Measurements from ENCODE around the gene COPE. TPM values are rescaled to one million over a fixed set of nuclear protein-coding genes. Genes with fewer than 3 reads are reported as not detected.

COPE gene
- total and polyA plus RNA-seq, 2 of the 4 experiments (the other 2 are of a cell fraction): 347 to 461 TPM

- peak overlapping the region; percentile 73 for H2BK5ac ChIP-seq (ENCODE audit: low read depth, low read length, poor library complexity, severe bottlenecking)
- no TSS peak for BruUV-seq (replicated peaks)
- H3K27ac ChIP-seq (ENCODE audit: insufficient read depth, low read length): peak overlapping the region; percentile 74
- H3K9ac ChIP-seq (ENCODE audit: low read depth, low read length): peak overlapping the region; percentile 92
- H4K91ac ChIP-seq (ENCODE audit: insufficient read depth, low read depth, low read length): peak overlapping the region; percentile 85
- peak overlapping the region; percentile 73 for H3K4me3 ChIP-seq (ENCODE audit: insufficient read depth, low read depth, low read length)
- H2AFZ ChIP-seq (replicated peaks; ENCODE audit: low read length, poor library complexity): peak overlapping the region; percentile 92
- H2BK20ac ChIP-seq (ENCODE audit: low read depth, low read length): no peak overlapping the region
- dilution Hi-C loops (cut with HindIII; ENCODE audit: low sequenced_read_pairs, unreplicated experiment): no loop called here
- no peaks in the 10 kb centered on the region for H3K9me3 ChIP-seq (ENCODE audit: control insufficient read depth, insufficient read depth, low read length)
- H3K4ac ChIP-seq (ENCODE audit: low read depth, low read length): peak overlapping the region; percentile 82
- intact Hi-C loops (cut with micrococcal nuclease): loop anchor here (1.0 kb wide), 1 partner anchor 46 kb away; no protein-coding TSS in a partner anchor
- 1% methylated on average over 18 of the region's 47 CpGs; no CpG with 5 or more reads in 1 of the 2 experiments for WGBS, 2 experiments (ENCODE audit: extremely low coverage in 2 of 2, insufficient read length in 1 of 2)
- in situ Hi-C loops (cut with MboI; ENCODE audit: low sequenced_read_pairs): loop anchor here (5.0 kb wide), 1 partner anchor 47 kb away; no protein-coding TSS in a partner anchor
- H3K23ac ChIP-seq (ENCODE audit: low read depth, low read length): peak overlapping the region; percentile 98
- H3K79me1 ChIP-seq (ENCODE audit: low read depth in 1 of 2, low read length in 2 of 2): peaks cover 13 to 43% of the 10 kb centered on the region in 2 experiments
- peak overlapping the region; percentile 56; the same call in 2 of the 3 replicates for H2BK15ac ChIP-seq (ENCODE audit: low read depth, low read length)
- H2AK9ac ChIP-seq (replicated peaks; ENCODE audit: low read depth, low read length, poor library complexity): peak overlapping the region; percentile 99
- POLR2A ChIA-PET (ENCODE audit: unreplicated experiment): no interaction called here
- H3K4me2 ChIP-seq (ENCODE audit: low read depth, low read length): peak overlapping the region; percentile 91
- H3K14ac ChIP-seq (replicated peaks; ENCODE audit: low read depth, low read length): peak overlapping the region; percentile 98
- H3K36me3 ChIP-seq (ENCODE audit: control insufficient read depth, insufficient read depth, low read length): peaks cover 18% of the 10 kb centered on the region
- peaks cover 16% of the 10 kb centered on the region; the same call in 1 of the 2 replicates for H4K20me1 ChIP-seq (ENCODE audit: insufficient read depth, low read length)
- H2BK120ac ChIP-seq (ENCODE audit: low read depth, low read length): peak overlapping the region; percentile 48
- peak overlapping the region; percentile 75 to 91 for H4K8ac ChIP-seq (ENCODE audit: low read depth in 2 of 2, low read length in 2 of 2)
- peak overlapping the region; percentile 54 for H4K5ac ChIP-seq (ENCODE audit: low read depth, low read length)
- no peaks in the 10 kb centered on the region for H3K27me3 ChIP-seq (ENCODE audit: control insufficient read depth, insufficient read depth, low read length)
- CTCF ChIA-PET: no interaction called here
- DNase-seq (peak; percentile 46), ATAC-seq (ENCODE audit: low read depth) (peak; percentile 62)
- H3K9me1 ChIP-seq (ENCODE audit: insufficient read depth, low read length): peaks cover 10% of the 10 kb centered on the region
- H3K18ac ChIP-seq (ENCODE audit: low read depth, low read length): peak overlapping the region; percentile 76
- TF ChIP-seq NFE2L2 (IDR thresholded peaks at IDR 0.05; ENCODE audit: low read depth, low read length): no peak
- no peak; the same call in 1 of the 2 replicates for TF ChIP-seq POLR2A (IDR thresholded peaks at IDR 0.05; ENCODE audit: low read depth, low read length)
- TF ChIP-seq MAZ (IDR thresholded peaks at IDR 0.05; ENCODE audit: borderline replicate concordance, low read depth, low read length): peak; percentile 51; the same call in 1 of the 2 replicates
- TF ChIP-seq RFX5 (IDR thresholded peaks at IDR 0.05; ENCODE audit: low read depth, low read length): no peak
- TF ChIP-seq CEBPB (IDR thresholded peaks at IDR 0.05; ENCODE audit: low read depth, low read length): no peak
- TF ChIP-seq RCOR1 (IDR thresholded peaks at IDR 0.05; ENCODE audit: insufficient replicate concordance, low read length): no peak
- peak; percentile 23; the same call in 1 of the 2 replicates for TF ChIP-seq MXI1 (IDR thresholded peaks at IDR 0.05; ENCODE audit: borderline replicate concordance, low read depth, low read length)
- no peak for TF ChIP-seq RAD21 (IDR thresholded peaks at IDR 0.05; ENCODE audit: low read length)
- H2AK5ac ChIP-seq (ENCODE audit: low read depth, low read length): peak overlapping the region; percentile 96
- H3K56ac ChIP-seq (ENCODE audit: extremely low read depth, insufficient read depth, low read length): peak overlapping the region; percentile 90
- H3K4me1 ChIP-seq (ENCODE audit: control insufficient read depth, insufficient read depth, low read length): peaks cover 6% of the 10 kb centered on the region
Measured at GRCh38 chr19:18939922-18940768, 21.0 kb upstream of the COPE start.
